ENCODE measurements around the gene THAP7.
"Not testable (repeated sequence)": the region's sequence is repeated elsewhere in the genome, so short reads cannot be mapped to it uniquely, and the experiment has no call there.

The THAP7 gene, protein sequence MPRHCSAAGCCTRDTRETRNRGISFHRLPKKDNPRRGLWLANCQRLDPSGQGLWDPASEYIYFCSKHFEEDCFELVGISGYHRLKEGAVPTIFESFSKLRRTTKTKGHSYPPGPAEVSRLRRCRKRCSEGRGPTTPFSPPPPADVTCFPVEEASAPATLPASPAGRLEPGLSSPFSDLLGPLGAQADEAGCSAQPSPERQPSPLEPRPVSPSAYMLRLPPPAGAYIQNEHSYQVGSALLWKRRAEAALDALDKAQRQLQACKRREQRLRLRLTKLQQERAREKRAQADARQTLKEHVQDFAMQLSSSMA
- long read RNA-seq, donor 1, transcript THAP7-202 (5 exons, 1,144 nt): minor isoform, 7 of 31 reads
- long read RNA-seq, donor 1, transcript THAP7-204 (2 exons, 1,809 nt): major isoform, 11 of 31 reads
- long read RNA-seq, donor 1, transcript THAP7-208 (3 exons, 1,957 nt): minor isoform, 9 of 31 reads
- long read RNA-seq, donor 1, partial matches to known transcripts: 0 of 31 reads
- long read RNA-seq, donor 1, other reads (novel, unspliced or antisense): 0 of 31 reads
- long read RNA-seq, donor 2, transcript THAP7-204 (2 exons, 1,809 nt): major isoform, 5 of 14 reads
- long read RNA-seq, donor 2, partial matches to known transcripts: 0 of 14 reads
- long read RNA-seq, donor 2, other reads (novel, unspliced or antisense): 0 of 14 reads
- long read RNA-seq, donor 3, partial matches to known transcripts: 0 of 7 reads
- long read RNA-seq, donor 3, other reads (novel, unspliced or antisense): 0 of 7 reads
- long read RNA-seq, donor 4, transcript THAP7-202 (5 exons, 1,144 nt): major isoform, 6 of 14 reads
- long read RNA-seq, donor 4, partial matches to known transcripts: 5 of 14 reads
- long read RNA-seq, donor 4, other reads (novel, unspliced or antisense): 0 of 14 reads
- long read RNA-seq, donor 5, transcript THAP7-202 (5 exons, 1,144 nt): major isoform, 7 of 16 reads
- long read RNA-seq, donor 5, transcript THAP7-204 (2 exons, 1,809 nt): major isoform, 7 of 16 reads
- long read RNA-seq, donor 5, partial matches to known transcripts: 0 of 16 reads
- long read RNA-seq, donor 5, other reads (novel, unspliced or antisense): 0 of 16 reads
- long read RNA-seq, donor 6, transcript THAP7-204 (2 exons, 1,809 nt): major isoform, 9 of 23 reads
- long read RNA-seq, donor 6, transcript THAP7-208 (3 exons, 1,957 nt): minor isoform, 6 of 23 reads
- long read RNA-seq, donor 6, partial matches to known transcripts: 0 of 23 reads
- long read RNA-seq, donor 6, other reads (novel, unspliced or antisense): 0 of 23 reads
- long read RNA-seq, donor 7, transcript THAP7-204 (2 exons, 1,809 nt): minor isoform, 8 of 28 reads
- long read RNA-seq, donor 7, transcript THAP7-208 (3 exons, 1,957 nt): major isoform, 10 of 28 reads
- long read RNA-seq, donor 7, transcript THAP7-202 (5 exons, 1,144 nt): minor isoform, 6 of 28 reads
- long read RNA-seq, donor 7, partial matches to known transcripts: 0 of 28 reads
- long read RNA-seq, donor 7, other reads (novel, unspliced or antisense): 0 of 28 reads
- long read RNA-seq, donor 8, transcript THAP7-202 (5 exons, 1,144 nt): major isoform, 7 of 20 reads
- long read RNA-seq, donor 8, transcript THAP7-208 (3 exons, 1,957 nt): major isoform, 7 of 20 reads
- long read RNA-seq, donor 8, partial matches to known transcripts: 0 of 20 reads
- long read RNA-seq, donor 8, other reads (novel, unspliced or antisense): 0 of 20 reads

DNA sequence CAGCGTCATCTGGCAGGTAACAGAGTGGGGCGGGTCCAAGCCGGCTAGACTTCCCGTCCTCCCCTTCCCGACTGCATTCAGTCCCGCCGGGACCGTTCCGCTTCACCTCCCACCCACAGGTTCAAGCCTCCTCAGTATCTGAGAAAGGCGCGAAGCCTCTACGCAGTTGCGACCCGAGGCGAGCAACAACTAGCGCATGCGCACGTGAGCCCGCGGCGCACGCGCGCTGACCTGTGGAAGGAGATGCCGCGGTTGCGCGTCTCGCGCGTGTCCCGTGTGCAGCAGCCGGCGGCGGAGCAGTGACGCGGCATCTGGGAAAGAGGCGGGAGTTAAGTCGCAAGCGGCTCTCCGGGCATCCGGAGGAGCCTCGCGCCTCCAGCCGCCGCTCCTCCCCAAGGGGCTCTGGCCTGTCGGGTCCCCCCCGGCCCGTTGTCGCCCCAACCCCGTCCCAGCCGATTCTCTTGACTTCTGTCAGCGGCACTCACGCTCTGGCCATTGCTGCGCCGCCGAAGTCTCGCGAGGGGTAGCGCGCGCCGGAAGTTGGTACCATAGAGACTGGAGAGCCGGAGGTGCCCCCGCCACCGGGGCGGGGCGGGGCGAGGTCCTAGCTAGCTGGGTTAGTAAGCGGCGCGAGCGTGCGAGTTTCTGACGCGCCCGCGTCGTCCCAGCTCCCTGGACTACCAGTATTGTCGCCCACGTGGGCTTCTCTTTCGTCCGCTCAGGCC lies at the start of gene THAP7:
TSS of gene THAP7 (minus strand) at position 518 of the 725 bp plus-strand sequence. CDS start at position 311, 207 bp downstream.
- DNase-seq: peak; percentile 100

DNA sequence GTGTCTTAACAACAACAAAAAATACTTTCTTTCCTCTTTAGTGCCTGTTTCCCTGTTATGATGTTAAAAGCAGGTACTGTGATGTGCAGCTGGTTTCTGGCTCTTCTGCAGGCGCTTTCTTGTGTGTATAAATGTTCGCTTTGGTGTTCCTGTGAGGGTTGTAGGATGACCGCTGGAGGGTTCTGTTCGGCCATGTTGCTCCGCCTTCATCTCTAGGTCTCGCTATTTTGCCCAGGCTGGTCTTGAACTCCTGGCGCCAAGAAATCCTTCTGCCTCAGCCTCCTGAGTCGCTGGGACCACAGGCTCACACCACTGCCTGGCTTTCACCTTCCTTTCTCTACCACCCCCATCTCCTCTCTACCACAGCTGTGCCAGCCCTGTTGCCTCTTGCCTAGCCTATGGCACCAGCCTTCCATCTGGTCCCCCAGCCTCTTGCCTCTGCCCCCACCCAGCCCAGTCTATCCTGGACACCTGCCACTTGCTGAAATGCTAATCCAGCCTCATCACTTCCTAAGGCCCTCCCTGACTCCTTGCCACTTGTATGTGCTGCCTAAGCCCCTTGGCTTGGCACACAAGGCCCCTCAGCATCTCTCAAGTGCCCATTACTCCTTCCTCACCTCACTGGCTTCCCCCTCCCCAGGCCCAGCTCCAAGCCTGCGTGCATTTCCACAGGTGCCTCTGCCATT lies 49.4 kb upstream of the THAP7 start:
- DNase-seq: no peak

DNA sequence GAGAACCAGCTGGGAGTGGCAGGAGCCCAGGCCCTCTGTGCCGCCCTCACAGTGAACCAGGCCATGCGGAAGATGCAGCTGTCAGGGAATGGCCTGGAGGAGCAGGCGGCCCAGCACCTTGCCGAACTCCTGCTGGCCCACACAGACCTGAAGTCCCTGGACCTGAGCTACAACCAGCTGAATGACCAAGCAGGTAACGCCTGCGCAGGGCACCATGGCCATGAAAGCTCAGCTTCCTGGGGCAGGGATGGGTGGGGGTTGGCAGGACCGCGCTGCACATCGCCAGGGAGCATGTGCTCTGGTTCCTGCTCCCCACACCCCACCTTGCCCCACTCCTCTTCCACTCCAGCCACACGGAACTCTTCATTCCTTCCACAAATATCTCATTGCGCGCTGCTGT lies 47.0 kb upstream of the THAP7 start:
- DNase-seq: not testable (repeated sequence)

DNA sequence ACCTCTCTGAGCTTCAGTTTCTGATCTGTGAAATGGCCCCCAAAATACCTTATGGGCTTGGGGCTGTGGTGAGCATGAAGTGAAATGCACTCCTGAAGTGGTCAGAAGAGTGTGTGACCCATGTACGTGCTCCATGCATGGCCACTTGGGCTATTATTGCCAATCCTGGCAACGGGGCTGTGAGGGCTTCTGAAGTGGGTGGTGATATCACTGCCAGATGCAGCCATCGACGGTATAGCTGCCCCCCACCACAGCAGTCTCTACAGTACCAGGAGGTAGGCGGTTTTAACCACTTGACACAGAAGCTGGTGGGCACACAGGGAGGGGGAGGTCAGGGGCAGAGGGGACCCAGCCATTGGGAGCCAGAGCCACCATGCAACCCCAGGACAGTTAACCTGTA lies 46.5 kb upstream of the THAP7 start:
- DNase-seq: not testable (repeated sequence)

DNA sequence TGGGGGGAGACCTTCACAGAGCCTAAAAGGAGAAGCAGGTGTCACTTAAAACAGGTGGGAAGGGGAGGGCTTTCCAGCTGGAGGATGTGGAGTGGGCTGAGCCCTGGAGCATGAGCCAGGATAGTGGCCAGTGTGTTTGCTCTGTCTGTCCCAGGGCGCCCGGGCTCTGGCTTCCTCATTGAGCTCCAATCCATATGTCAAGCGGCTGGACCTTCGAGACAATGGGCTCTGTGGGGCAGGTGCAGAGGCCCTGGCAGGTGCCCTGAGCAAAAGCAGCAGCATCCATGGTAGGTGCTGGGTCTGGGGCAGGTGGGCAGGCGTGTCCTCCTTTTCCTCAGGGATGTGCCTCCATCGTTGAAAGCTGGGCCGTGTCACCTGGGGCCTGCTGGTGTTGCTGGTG lies 45.8 kb upstream of the THAP7 start:
- no peak for DNase-seq

DNA sequence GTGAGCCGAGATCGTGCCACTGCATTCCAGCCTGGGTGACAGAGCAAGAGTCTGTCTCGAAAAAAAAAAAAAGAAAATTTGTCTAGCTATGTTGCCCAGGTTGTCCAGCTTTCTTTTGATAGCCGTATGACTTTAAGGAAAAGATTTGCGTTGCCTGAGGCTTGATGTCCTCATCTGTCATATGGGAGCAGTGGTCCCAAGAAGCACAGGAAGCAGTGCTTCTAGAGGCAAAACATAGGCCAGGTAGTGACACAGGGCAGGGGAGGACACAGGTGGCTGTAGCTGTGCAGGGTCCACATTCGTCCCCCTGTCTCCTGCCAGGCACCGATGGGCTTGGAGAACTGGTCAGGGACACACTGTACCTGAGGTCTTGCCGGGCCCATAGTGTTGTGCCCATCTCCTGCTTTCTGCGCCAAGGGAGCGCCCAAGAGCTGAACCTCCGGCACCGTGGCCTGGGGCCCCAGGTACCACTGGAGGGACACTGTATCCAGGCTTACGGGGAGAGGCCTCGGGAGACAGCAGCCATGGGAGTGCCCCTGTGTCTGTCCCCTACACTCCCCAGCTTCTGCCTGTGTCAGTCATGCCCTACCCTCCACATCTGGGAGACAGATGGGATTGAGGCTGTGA lies 45.2 kb upstream of the THAP7 start:
- no peak for DNase-seq

DNA sequence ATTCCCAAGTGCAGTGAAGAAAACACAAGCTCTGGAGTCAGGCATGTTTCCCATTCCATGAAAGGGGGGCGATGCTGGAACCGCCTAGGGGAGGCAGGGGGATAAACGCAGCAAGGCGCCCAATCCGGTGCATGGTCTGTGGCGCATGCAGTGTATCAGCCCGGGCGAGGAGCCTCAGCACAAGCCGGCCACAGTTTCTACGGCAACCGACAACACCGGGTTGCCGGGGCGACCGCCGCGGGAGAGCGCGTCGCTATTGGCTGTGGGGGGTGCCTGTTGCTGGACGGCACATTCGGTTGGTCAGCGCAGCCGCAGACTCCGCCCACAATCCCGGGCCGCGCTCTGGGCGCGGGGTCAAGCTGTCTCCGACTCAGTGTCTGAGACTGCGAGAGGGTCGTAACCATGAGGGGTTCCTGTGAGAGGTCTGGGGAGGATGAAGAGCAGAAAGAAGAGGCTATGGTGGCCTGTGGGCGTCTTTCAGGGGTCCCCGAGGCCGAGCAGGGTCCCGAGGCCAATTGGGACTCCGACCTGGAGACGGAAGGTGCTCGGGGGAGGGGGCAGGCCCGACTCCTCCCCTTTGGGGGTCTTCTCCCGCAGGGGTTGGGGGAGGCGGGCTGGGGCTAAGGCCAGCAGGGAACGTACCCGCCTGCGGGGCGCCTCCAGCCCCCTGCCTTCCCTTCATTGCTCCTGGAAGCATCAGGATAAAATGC lies 43.8 kb upstream of the THAP7 start, which contains the start of gene LRRC74B:
TSS of gene LRRC74B (plus strand) at position 362 of the 710 bp plus-strand sequence. CDS start at position 403, 41 bp downstream.
- peak; percentile 87 for DNase-seq

DNA sequence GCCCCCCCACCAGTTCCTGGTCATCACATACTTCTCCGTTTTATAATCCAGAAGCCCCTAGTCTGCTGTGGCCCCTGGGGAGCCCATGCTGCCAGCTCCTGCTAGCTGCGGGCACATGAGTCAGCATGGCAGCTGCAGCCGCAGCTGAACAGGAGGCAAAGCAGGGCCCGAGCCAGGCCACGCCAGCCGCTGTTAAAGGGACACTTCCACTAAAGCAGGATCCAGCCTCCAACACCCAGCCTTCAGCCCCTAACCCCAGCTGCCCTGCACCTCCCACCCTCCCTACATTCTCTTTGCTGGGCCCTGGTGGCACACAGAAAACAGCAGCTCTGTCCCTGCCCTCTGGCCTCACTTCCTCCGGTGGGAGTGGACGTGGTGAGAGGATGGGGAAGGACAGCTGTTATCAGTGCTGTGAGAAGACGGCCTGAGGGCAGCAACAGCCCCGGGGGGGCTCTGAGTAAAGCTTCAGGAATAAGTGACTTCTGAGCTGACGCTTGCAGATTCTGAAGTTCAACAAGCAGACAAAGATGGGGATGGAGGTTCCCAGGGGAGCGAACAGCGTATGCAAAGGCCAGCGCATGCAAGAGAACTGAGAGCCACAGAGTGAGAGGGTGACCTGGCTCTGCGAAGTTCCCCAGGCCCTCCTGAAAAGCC lies 43.1 kb upstream of the THAP7 start:
- DNase-seq: no peak

DNA sequence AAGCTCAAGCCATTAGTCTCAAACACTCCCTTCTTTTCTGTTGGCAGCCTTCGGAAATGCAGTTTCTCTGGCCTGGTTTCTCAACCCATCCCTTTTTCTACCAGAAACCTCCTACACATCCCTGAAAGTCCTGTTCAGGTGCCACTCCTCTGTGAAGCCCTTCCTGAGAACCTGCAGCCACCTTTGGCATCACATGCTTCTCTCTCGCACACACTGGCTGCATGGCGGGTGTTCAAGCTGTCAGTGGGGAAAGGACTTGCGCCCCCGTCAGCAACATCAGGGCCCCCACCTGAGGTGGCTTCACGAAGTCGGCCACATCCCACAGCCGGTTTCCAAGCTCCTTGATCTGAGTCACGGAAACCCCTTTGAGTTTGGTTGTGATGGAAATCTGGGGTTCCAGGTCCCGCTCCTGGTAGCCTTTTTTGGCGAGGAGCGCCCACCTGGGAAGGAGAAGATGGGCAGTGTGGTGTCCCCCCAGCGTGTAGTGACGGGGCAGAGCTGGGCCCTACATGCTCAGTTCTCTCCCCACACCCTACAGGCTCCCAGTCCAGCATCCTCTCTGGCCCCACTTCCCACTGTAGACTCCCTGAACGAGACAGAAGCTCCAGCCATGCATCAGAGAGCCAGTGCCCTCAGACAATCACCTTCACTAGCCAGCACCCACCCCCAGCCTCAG lies 42.1 kb upstream of the THAP7 start:
- DNase-seq: no peak

DNA sequence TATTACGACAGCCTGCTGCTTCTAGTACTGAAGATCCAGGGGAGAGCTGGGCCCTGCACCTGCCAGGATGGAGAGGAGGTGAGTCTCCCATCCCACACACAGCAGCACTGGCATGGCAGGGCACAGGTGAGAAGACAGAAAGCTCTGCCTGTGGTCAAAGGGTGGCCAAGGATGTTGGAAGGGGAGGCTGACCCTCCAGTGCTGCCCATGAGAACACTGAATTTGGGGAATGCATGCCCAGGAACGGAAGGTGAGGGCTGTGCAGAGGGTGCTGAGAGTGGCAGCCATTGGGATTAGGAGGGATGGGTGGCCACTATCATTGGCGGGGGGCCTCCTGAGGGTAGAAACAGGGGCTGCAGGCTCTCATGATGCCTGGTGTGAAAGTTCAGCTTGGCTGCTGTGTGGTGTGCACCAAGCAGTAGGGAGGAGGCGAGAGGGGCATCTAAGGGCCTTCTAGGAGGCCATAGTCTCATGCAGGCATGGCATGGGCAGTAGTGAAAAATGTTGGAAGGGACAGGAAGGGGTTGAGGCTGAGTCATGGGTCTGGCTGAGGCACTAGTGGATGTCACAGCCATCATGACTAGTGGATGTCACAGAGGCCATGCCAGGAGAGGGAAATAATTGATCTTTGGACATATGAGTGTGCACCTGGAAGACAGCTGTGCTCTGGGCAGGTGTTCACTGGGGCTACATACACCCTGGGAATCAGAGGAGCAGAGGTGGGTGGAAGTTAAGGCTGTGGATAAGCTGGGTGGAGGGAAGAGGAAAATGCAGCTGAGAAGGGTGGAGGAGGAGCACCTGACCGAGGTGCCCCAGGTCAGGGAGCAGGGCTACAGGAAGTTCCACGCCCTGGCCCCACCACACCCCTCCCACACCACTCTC lies 41.3 kb upstream of the THAP7 start:
- DNase-seq: no peak

DNA sequence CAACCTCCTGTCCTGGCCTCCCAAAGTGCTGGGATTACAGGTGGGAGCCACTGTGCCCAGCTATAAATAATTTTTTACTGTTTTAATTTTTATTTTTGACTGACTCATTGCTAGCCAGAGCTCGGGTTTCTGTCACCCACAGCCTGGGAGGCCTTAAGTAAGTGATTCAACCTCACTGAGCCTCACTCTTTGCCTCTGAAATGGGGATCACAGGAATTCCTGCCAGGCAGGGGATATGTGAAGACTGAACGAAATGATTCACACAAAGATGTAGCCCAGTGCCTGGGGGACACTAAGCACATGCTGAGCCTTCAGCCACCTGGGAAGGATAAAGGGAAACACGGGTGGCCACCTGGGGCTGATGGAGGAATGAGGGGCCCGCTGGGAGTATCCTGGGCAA lies 40.0 kb upstream of the THAP7 start:
- no peak for DNase-seq

DNA sequence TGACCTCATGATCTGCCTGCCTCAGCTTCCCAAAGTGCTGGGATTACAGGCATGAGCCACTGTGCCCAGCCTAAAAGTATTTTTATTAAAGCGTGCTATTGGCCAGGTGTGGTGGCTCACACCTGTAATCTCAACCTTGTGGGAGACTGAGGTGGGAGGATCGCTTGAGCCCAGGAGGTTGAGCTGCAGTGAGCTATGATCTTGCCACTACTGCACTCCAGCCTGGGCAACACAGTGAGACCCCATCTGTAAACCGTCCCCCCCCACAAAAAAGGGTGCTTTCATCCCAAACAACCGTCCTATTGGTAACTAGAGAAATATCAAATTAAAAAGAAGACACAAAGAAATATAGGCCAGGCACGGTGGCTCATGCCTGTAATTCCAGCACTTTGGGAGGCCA lies 37.2 kb upstream of the THAP7 start:
- not testable (repeated sequence) for DNase-seq

DNA sequence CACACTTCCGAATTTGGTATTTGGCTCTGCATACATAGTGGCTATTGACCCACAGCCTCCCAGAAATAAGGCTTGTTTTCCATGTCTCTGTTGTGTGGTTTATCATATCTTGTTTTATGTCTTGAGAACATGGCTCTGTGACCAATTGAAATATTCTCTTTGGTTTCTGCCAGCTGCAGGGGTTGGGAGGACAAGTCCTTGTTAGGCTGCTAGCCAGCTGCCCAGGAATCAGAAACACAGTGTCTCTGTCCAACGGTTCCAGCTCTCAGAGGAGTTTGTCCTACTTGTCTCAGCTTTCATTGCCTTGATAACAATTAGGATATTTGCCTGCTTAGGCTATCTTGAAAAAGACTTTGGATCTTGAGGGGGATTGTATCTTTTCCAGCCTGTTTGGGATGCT lies 36.5 kb upstream of the THAP7 start:
- DNase-seq: no peak

DNA sequence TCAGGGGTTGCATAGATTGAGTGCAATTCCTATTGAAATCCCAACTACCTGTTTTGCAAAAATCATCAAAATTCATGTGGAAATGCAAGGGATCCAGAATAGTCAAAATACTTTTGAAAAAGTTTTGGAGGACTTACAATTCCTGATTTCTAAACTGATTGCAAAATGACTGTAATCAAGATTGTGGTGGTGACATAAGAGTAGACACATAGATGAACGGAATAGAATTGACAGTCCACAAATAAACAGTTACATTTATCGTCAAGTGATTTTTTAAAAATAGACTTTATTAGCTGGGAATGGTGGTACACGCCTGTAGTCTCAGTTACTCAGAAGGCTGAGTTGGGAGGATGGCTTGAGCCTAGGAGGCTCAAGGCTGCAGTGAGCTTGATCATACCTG lies 33.1 kb upstream of the THAP7 start:
- DNase-seq: no peak

DNA sequence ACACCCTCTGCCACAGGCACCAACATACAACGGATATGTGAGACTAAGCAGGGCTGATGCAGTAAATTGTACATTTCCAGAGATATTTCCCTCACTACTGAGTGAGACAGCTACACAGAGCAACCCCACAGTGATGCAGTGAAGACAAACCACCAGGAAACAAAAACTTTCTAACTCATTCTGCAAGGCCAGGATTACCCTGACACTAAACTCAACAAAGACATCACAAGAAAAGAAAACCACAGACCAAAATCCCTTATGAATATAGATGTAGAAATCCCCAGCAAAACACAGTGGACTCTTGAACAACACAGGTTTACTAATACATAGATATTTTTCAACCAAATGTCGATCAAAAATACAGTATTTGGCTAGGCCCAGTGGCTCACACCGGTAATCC lies 32.0 kb upstream of the THAP7 start:
- no peak for DNase-seq

DNA sequence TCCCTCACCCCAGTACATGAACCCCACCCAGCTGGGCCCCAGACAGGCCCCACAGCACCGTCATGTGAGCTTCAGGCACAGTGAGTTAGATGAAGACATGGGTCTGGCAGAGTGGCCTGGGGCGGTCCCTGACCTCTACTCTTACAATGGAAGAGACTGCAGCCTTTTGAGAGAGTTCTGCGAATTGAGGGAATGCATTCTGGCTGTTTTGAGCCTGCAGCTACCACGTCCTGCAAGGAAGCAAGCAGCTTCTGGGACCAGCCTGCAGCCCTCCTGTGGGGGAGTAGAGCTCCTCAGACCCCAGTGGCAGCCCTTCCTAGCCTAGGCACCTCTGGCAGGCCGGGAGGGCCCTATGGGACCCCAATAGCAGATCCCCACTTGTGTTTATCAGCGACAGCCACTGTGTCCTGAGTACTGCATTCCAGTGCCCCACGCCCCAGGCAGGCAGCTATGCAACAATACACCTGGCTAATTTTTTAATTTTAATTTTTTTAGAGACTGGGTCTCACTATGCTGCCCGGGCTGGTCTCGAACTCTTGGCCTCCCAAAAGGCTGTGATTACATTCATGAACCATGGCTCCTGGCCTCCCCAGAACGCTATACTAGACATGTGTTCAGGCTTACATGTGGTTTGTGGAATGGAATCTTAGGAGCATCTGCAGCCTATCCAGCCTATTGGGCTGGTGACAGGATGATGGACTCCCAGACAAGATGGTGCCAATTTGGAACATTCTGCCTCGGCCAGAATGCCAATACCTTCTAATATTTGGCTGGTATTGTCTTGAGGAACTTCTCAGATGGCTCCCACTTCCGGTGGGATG lies 31.2 kb upstream of the THAP7 start:
- no peak for DNase-seq

Data from right kidney (tissue), 9 donors.